Kidney glomerular epithelial cell (primary cell): ENCODE measurements around the gene QRSL1.
"Not testable (repeated sequence)": the region's sequence is repeated elsewhere in the genome, so short reads cannot be mapped to it uniquely, and the experiment has no call there.

ENCODE experiments used
- DNase-seq: peaks from one replicate; lab custom pipeline; 2025; lab: John Stamatoyannopoulos, UW

QRSL1 gene

GRCh38 chr6:106629103-106629858 lies at the start of gene QRSL1, which contains the start of gene RTN4IP1:
TSS of gene QRSL1 (plus strand) at chr6:106629578. CDS start at chr6:106629682, 104 bp downstream.
TSS of gene RTN4IP1 (minus strand) at chr6:106629498. CDS start at chr6:106629021, 477 bp downstream.
- DNase-seq, result peak; percentile 92

GRCh38 chr6:106581468-106581867 lies 47.9 kb upstream of the QRSL1 start:
- no peak for DNase-seq

- no peak for DNase-seq
These were observed 42.5 kb upstream of the QRSL1 start for GRCh38 chr6:106586815-106587415.

DNA sequence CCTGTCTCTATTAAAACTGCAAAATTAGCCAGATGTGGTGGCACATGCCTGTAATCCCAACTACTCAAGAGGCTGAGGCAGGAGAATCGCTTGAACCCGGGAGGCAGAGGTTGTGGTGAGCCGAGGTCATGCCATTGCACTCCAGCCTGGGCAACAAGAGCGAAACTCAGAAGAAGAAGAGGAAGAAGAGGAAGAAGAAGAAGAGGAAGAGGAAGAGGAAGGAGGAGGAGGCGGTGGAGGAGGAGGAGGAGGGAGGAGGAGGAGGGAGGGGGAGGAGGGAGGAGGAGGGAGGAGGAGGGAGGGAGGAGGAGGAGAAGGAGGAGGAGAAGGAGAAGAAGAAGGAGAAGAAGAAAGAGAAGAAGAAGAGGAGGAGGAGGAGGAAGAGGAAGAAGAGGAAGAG lies 40.4 kb upstream of the QRSL1 start:
- DNase-seq, result not testable (repeated sequence)

DNA sequence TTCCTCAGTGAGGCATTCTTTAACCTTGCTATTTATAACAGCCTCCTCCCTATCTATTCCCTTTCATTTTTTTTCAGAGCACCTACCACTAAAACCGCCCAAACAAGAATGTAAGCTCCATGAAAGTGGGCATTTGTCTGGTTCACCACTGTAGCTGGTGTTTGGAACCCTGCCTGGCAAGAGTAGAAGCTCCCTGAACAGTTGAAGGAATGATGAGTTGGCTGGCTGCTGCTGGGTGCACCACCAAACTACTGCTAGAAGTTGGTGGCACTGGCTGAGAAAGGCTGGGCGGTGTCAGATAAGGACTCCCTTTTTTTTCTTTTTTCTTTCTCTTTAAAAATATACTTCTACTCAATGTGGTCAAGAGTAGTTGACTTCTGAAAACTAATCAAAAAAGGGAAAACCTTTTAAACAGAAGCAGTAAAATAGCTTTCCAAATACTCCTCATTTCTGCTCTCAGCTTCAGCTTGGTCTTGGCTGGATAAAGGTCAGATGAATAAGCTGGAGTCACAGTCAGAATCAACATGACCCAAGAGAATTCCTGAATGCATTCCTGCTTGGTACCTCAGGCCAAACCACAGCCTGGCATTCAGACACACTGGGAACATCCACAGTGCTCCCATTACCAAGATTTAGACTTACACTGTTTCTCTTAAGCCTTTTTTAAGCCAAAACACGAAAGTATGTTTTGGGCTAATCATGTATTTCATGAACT lies 38.1 kb upstream of the QRSL1 start:
- peak; percentile 86 for DNase-seq

- no peak for DNase-seq
These were observed 29.9 kb upstream of the QRSL1 start for GRCh38 chr6:106599440-106599839.

- DNase-seq, result no peak
These were observed 29.0 kb upstream of the QRSL1 start for GRCh38 chr6:106600329-106600728.

GRCh38 chr6:106608080-106608668 lies 21.2 kb upstream of the QRSL1 start:
- DNase-seq, result peak; percentile 75

- peak; percentile 26 for DNase-seq
These were observed 19.7 kb upstream of the QRSL1 start for GRCh38 chr6:106609699-106610098.

- no peak for DNase-seq
These were observed 18.3 kb upstream of the QRSL1 start for GRCh38 chr6:106611030-106611429.

GRCh38 chr6:106612671-106613416 lies 16.5 kb upstream of the QRSL1 start:
- no peak for DNase-seq

GRCh38 chr6:106613590-106613989 lies 15.8 kb upstream of the QRSL1 start:
- DNase-seq, result no peak

DNA sequence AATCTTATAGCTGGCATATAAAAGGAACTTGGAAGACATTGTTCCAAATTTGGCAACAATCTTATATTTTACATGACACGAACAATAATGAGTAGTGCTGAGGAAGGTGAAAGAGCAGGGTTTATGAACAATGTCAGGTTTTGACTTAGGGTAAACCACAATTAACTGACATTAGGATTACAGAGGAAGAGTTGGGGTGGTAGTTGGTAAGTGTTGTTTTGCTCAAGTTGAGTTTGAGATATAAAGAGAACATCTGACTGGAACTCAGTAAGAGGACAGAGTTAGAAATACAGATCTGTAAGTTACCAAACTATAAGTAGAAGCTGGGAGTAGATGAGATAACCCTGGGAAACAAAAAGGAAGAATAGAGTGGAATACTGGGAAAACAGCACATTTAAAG lies 15.2 kb upstream of the QRSL1 start:
- no peak for DNase-seq

DNA sequence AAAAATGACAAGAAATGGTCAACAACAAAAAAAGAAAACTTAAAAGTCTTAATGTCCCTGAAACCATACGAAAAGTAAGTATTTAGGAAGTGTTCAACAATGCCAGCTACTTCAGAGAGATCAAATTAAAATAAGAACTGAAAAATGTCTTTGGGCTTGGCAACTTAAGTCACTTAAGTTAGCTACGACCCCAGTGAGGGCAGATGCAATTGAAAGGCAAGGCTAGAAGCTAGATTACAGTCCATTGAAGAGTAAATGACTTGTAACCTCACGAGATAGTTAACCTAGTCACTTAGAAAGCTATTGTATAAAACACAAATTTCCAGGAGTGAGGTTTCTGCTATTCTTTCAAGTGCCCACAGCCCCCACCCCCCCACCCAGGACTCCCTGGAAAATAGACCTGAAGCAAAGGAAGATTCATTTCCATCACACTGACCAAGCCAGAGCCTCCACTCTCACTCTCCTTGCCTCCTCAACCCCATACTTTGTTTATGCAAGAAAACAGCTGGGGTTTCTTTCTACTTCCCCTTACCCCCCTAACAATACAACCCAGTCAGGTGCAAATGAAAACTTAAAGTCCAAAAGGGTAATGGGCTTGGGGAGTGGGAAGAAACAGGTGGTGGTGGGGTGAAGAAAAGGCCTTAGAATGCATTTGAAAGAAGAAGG lies 14.7 kb upstream of the QRSL1 start:
- no peak for DNase-seq

GRCh38 chr6:106617302-106617701 lies 12.1 kb upstream of the QRSL1 start:
- DNase-seq, result no peak

GRCh38 chr6:106617857-106618256 lies 11.5 kb upstream of the QRSL1 start:
- DNase-seq, result no peak

DNA sequence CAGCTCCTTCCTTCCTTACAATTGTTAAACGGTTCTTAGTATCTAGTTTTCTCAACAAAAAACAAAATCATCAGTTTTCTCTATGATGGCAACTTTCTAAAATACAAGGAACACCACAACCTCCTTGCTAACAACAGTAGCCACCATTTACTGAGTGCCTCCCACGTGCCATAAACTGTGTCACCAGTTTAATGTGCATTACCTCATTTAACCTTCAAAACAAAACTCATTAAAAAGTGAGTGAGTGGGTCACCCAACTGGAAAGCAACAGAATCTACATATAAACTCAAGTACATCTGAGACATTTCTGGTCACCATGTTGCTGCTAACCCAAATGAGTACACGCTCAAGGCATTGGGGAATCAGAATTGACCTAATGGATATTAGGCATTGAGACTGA lies 11.1 kb upstream of the QRSL1 start:
- DNase-seq, result no peak

DNA sequence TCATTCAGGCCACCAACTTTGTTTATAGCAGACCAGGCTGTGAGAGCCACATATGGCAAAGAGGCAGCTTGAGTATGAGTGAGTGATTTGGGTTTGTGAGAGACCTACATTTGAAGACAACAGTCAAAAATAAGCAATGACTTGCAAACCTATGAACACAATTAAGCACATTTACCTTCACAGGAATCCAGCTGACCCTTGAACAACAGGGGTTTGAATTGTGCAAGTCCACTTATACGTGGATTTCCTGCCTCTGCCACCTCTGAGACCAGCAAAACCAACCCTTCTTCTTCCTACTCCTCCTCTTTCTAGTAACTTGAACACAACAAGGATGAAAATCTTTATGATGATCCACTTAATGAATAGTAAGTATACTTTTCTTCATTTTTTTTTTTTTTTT lies 10.2 kb upstream of the QRSL1 start:
- DNase-seq, result no peak

GRCh38 chr6:106620931-106621672 lies 8.3 kb upstream of the QRSL1 start:
- no peak for DNase-seq

DNA sequence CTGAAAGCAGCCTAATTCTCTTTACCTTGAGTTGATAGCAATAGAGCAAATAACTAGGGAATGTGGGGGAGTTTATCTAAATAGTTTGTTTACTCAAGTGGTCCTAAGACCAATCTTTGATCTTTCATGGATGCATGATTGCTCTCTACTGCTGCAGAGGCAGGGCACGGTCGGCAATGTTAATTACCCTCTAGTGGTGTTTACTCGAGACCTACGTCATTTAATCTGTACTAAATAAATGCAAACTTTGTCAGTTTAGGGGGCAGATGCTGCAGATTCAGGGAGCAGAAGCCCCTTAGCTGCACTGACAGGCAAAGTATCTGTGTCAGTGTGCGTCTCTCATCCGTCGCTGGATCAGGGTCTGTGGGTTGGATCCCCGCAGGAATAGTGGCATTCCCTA lies 7.0 kb upstream of the QRSL1 start:
- DNase-seq, result no peak

DNA sequence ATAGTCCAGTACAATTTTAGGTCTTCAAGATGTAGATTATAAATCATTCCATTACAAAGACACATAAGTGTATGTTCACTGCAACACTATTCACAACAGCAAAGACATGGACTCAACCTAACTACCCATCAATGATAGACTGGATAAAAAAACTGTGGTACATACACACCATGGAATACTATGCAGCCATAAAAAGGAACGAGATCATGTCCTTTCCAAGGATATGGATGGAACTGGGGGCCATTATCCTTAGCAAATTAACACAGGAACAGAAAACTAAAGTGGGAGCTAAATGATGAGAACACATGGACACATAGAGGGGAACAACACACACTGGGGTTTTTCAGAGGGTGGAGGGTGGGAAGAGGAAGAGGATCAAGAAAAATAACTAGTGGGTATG lies 6.3 kb upstream of the QRSL1 start:
- DNase-seq, result no peak
